Adipocyte (in vitro differentiated cells): Measurements from ENCODE around the gene SARDH.

ENCODE experiments used
- DNase-seq: peaks from one replicate; pipeline ENCODE4 v3.0.0-alpha.2; 2015; ENCODE audit warnings: low read depth
- H3K27me3 ChIP-seq: replicated peaks from 2 replicates; pipeline ENCODE4 v1.7.0; 2013; ENCODE audit warnings: mild to moderate bottlenecking, low read length, moderate library complexity; ENCODE audit not compliant: control insufficient read depth, insufficient read depth
- H3K36me3 ChIP-seq: 2 replicates; pipeline ENCODE4 v1.7.0; 2013; ENCODE audit warnings: low read length, mild to moderate bottlenecking, moderate library complexity; ENCODE audit not compliant: control insufficient read depth, insufficient read depth, severe bottlenecking
- H3K4me1 ChIP-seq: 2 replicates; pipeline ENCODE4 v1.7.0; 2013; ENCODE audit warnings: mild to moderate bottlenecking, low read length, moderate library complexity; ENCODE audit not compliant: control insufficient read depth, insufficient read depth
- H3K4me3 ChIP-seq: 2 replicates; pipeline ENCODE4 v1.7.0; 2013; ENCODE audit warnings: mild to moderate bottlenecking, low read length, moderate library complexity
- H3K9ac ChIP-seq: 2 replicates; pipeline ENCODE4 v1.7.0; 2013; ENCODE audit warnings: mild to moderate bottlenecking, low read length, moderate library complexity
- H3K9me3 ChIP-seq: 2 replicates; pipeline ENCODE4 v1.7.0; 2013; ENCODE audit warnings: mild to moderate bottlenecking, low read length, moderate library complexity; ENCODE audit not compliant: control insufficient read depth

SARDH gene

GRCh38 chr9:133727876-133728441 lies 10.2 kb downstream of the SARDH start:
- no peak overlapping the region for H3K4me3 ChIP-seq
- H3K36me3 ChIP-seq: no peaks in the 10 kb centered on the region
- H3K27me3 ChIP-seq: peaks cover 19% of the 10 kb centered on the region
- DNase-seq: no peak
- no peaks in the 10 kb centered on the region for H3K4me1 ChIP-seq
- H3K9ac ChIP-seq: no peak overlapping the region
- H3K9me3 ChIP-seq: peaks cover 7% of the 10 kb centered on the region

- Histone ChIP-seq H3K27me3 (peaks cover 19% of the 10 kb centered on the region), H3K36me3 (no peaks in the 10 kb centered on the region), H3K4me1 (no peaks in the 10 kb centered on the region), H3K9me3 (peaks cover 7% of the 10 kb centered on the region), H3K4me3 (no peak overlapping the region), H3K9ac (no peak overlapping the region)
- no peak for DNase-seq
These were observed 10.8 kb downstream of the SARDH start for GRCh38 chr9:133727277-133727875.

- Histone ChIP-seq H3K9ac (no peak overlapping the region), H3K4me1 (no peaks in the 10 kb centered on the region), H3K36me3 (no peaks in the 10 kb centered on the region), H3K27me3 (peaks cover 19% of the 10 kb centered on the region), H3K4me3 (no peak overlapping the region), H3K9me3 (peaks cover 7% of the 10 kb centered on the region)
- DNase-seq: peak; percentile 45
These were observed 11.5 kb downstream of the SARDH start for GRCh38 chr9:133726401-133727276.

- no peak overlapping the region for H3K9ac ChIP-seq
- H3K4me3 ChIP-seq: no peak overlapping the region
- no peak for DNase-seq
- peaks cover 23% of the 10 kb centered on the region for H3K27me3 ChIP-seq
- H3K4me1 ChIP-seq: no peaks in the 10 kb centered on the region
- H3K9me3 ChIP-seq: peaks cover 7% of the 10 kb centered on the region
- H3K36me3 ChIP-seq: no peaks in the 10 kb centered on the region
These were observed 12.3 kb downstream of the SARDH start for GRCh38 chr9:133725886-133726285.

GRCh38 chr9:133718563-133719315 lies 19.4 kb downstream of the SARDH start:
- peaks cover 3% of the 10 kb centered on the region for H3K27me3 ChIP-seq
- H3K4me1 ChIP-seq: peaks cover 16% of the 10 kb centered on the region
- H3K4me3 ChIP-seq: no peak overlapping the region
- DNase-seq: no peak
- H3K9me3 ChIP-seq: peaks cover 2% of the 10 kb centered on the region
- H3K9ac ChIP-seq: no peak overlapping the region
- no peaks in the 10 kb centered on the region for H3K36me3 ChIP-seq

- DNase-seq: no peak
- Histone ChIP-seq H3K36me3 (no peaks in the 10 kb centered on the region), H3K9ac (no peak overlapping the region)
These were observed 20.8 kb downstream of the SARDH start for GRCh38 chr9:133717113-133718031.

GRCh38 chr9:133716564-133717112 lies 21.5 kb downstream of the SARDH start:
- Histone ChIP-seq H3K4me1 (peaks cover 20% of the 10 kb centered on the region), H3K36me3 (no peaks in the 10 kb centered on the region), H3K9ac (no peak overlapping the region), H3K9me3 (no peaks in the 10 kb centered on the region), H3K4me3 (no peak overlapping the region), H3K27me3 (peaks cover 3% of the 10 kb centered on the region)
- no peak for DNase-seq

More at GRCh38 chr9:133717113-133718031, 20.8 kb downstream of the SARDH start:
- Histone ChIP-seq H3K4me1 (peaks cover 16% of the 10 kb centered on the region), H3K4me3 (no peak overlapping the region), H3K27me3 (peaks cover 3% of the 10 kb centered on the region), H3K9me3 (no peaks in the 10 kb centered on the region)

- Histone ChIP-seq H3K9ac (peak overlapping the region; percentile 59), H3K9me3 (no peaks in the 10 kb centered on the region), H3K36me3 (no peaks in the 10 kb centered on the region), H3K27me3 (no peaks in the 10 kb centered on the region), H3K4me1 (peaks cover 26% of the 10 kb centered on the region), H3K4me3 (no peak overlapping the region)
- DNase-seq: no peak
These were observed 22.1 kb downstream of the SARDH start for GRCh38 chr9:133715866-133716563.

GRCh38 chr9:133715295-133715865 lies 22.8 kb downstream of the SARDH start:
- Histone ChIP-seq H3K9me3 (no peaks in the 10 kb centered on the region), H3K27me3 (no peaks in the 10 kb centered on the region), H3K4me1 (peaks cover 28% of the 10 kb centered on the region), H3K36me3 (no peaks in the 10 kb centered on the region), H3K4me3 (peak overlapping the region; percentile 24), H3K9ac (peak overlapping the region; percentile 59)
- DNase-seq: peak; percentile 43
